ENCODE results near the gene CLSTN2. TPM values are rescaled to one million over a fixed set of nuclear protein-coding genes. Genes with fewer than 3 reads are reported as not detected.

The CLSTN2 gene
- total and polyA plus RNA-seq, 2 of the 4 experiments (the other 2 are of a cell fraction), result under 0.01 to 0.07 TPM

GRCh38 chr3:140545197-140545596 lies 610.2 kb downstream of the CLSTN2 start:
- no peak for ATAC-seq (ENCODE audit: low read depth)
- no TSS peak for BruUV-seq (replicated peaks)
- no peaks in the 10 kb centered on the region for H4K20me1 ChIP-seq (ENCODE audit: insufficient read depth, low read length)

More at GRCh38 chr3:140545197-140545596, 610.2 kb downstream of the CLSTN2 start:
- H4K91ac ChIP-seq (ENCODE audit: insufficient read depth, low read depth, low read length), result no peak overlapping the region
- H3K79me1 ChIP-seq (ENCODE audit: low read depth in 1 of 2, low read length in 2 of 2), result no peaks in the 10 kb centered on the region
- no peak overlapping the region for H2BK5ac ChIP-seq (ENCODE audit: low read depth, low read length, poor library complexity, severe bottlenecking)
- H3K9me1 ChIP-seq (ENCODE audit: insufficient read depth, low read length), result no peaks in the 10 kb centered on the region
- no peaks in the 10 kb centered on the region for H3K4me1 ChIP-seq (ENCODE audit: control insufficient read depth, insufficient read depth, low read length)
- in situ Hi-C loops (cut with MboI; ENCODE audit: low sequenced_read_pairs), result no loop called here
- CTCF ChIA-PET, result no interaction called here
- dilution Hi-C loops (cut with HindIII; ENCODE audit: low sequenced_read_pairs, unreplicated experiment), result no loop called here
- H3K27ac ChIP-seq (ENCODE audit: insufficient read depth, low read length), result no peak overlapping the region
- H2AFZ ChIP-seq (replicated peaks; ENCODE audit: low read length, poor library complexity), result no peak overlapping the region
- no peak overlapping the region for H3K4me3 ChIP-seq (ENCODE audit: insufficient read depth, low read depth, low read length)
- no peak overlapping the region for H3K18ac ChIP-seq (ENCODE audit: low read depth, low read length)
- H3K9me3 ChIP-seq (ENCODE audit: control insufficient read depth, insufficient read depth, low read length), result peaks cover 2% of the 10 kb centered on the region; the same call in 1 of the 2 replicates
- H3K36me3 ChIP-seq (ENCODE audit: control insufficient read depth, insufficient read depth, low read length), result no peaks in the 10 kb centered on the region
- H3K4ac ChIP-seq (ENCODE audit: low read depth, low read length), result no peak overlapping the region
- intact Hi-C loops (cut with micrococcal nuclease), result no loop called here
- no peak overlapping the region for H2AK5ac ChIP-seq (ENCODE audit: low read depth, low read length)
- H3K23ac ChIP-seq (ENCODE audit: low read depth, low read length), result no peak overlapping the region
- no peak overlapping the region for H2BK120ac ChIP-seq (ENCODE audit: low read depth, low read length)
- H3K27me3 ChIP-seq (ENCODE audit: control insufficient read depth, insufficient read depth, low read length), result no peaks in the 10 kb centered on the region
- no peak for DNase-seq
- H3K56ac ChIP-seq (ENCODE audit: extremely low read depth, insufficient read depth, low read length), result no peak overlapping the region
- no peak overlapping the region for H3K4me2 ChIP-seq (ENCODE audit: low read depth, low read length)
- no peak overlapping the region for H4K5ac ChIP-seq (ENCODE audit: low read depth, low read length)
- no CpG with 5 or more reads among the region's 1 CpG for WGBS, 2 experiments (ENCODE audit: extremely low coverage in 2 of 2, insufficient read length in 1 of 2)
- H2AK9ac ChIP-seq (replicated peaks; ENCODE audit: low read depth, low read length, poor library complexity), result no peak overlapping the region
- no peak overlapping the region for H2BK20ac ChIP-seq (ENCODE audit: low read depth, low read length)
- TF ChIP-seq FOS (IDR thresholded peaks at IDR 0.05; ENCODE audit: low read depth, low read length) (no peak), BHLHE40 (IDR thresholded peaks at IDR 0.05; ENCODE audit: low read depth, low read length) (no peak), POLR2A (IDR thresholded peaks at IDR 0.05; ENCODE audit: low read depth, low read length) (no peak), RCOR1 (IDR thresholded peaks at IDR 0.05; ENCODE audit: insufficient replicate concordance, low read length) (no peak), RAD21 (IDR thresholded peaks at IDR 0.05; ENCODE audit: low read length) (no peak), CHD1 (IDR thresholded peaks at IDR 0.05; ENCODE audit: low read depth, low read length) (no peak), USF2 (IDR thresholded peaks at IDR 0.05; ENCODE audit: low read depth, low read length) (no peak), MAFK (IDR thresholded peaks at IDR 0.05; ENCODE audit: low read depth, low read length) (no peak), CEBPB (IDR thresholded peaks at IDR 0.05; ENCODE audit: low read depth, low read length) (no peak)
- H4K8ac ChIP-seq (ENCODE audit: low read depth in 2 of 2, low read length in 2 of 2), result no peak overlapping the region
- H3K9ac ChIP-seq (ENCODE audit: low read depth, low read length), result no peak overlapping the region
- POLR2A ChIA-PET (ENCODE audit: unreplicated experiment), result no interaction called here
- H3K14ac ChIP-seq (replicated peaks; ENCODE audit: low read depth, low read length), result no peak overlapping the region
- no peak overlapping the region for H2BK15ac ChIP-seq (ENCODE audit: low read depth, low read length)

Data from IMR-90 (cell line).